HG02852 (cell line): Measurements from ENCODE around the gene RAB11FIP3.

Source experiments
- ATAC-seq: cut with Tn5 transposase; IDR thresholded peaks from one replicate; pipeline ENCODE4 v1.9.1; 2021; ENCODE audit warnings: mild to moderate bottlenecking, moderate library complexity; ENCODE audit not compliant: unreplicated experiment

The RAB11FIP3 gene

DNA sequence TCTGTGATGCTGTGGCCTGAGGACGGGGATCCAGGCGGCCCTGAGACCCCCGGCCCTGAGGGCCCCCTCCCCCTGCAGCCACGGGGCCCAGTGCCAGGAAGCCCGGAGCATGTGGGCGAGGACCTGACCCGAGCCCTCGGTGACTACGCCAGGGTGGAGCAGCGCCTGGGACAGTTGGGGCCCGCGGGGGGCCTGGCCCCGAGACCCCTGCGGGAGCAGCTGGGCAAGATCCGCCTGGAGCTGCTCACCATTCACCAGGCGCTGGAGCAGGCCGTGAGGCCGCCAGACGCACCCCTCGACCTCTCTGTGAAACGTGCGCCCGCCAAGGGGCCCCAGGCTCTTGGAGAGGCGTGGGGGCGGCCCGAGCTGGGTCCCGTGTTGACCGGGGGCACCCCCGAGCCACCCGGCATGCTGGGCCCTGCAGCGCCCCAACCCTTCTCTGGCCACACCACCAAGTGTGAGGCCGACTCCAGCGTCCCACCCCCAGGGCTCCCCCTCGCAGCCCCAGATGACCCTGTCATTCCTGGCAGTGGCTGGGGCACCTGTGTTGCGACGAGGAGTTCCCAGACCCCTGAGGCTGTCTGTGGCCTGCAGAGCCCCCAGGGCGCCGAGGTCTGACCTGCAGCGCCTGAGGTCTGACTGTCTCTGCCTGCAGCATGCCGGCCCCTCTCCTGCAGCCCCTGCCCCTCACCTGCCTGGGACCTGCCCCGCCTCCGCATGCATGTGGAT is 139.4 kb downstream of the RAB11FIP3 start:
- ATAC-seq, result no peak

DNA sequence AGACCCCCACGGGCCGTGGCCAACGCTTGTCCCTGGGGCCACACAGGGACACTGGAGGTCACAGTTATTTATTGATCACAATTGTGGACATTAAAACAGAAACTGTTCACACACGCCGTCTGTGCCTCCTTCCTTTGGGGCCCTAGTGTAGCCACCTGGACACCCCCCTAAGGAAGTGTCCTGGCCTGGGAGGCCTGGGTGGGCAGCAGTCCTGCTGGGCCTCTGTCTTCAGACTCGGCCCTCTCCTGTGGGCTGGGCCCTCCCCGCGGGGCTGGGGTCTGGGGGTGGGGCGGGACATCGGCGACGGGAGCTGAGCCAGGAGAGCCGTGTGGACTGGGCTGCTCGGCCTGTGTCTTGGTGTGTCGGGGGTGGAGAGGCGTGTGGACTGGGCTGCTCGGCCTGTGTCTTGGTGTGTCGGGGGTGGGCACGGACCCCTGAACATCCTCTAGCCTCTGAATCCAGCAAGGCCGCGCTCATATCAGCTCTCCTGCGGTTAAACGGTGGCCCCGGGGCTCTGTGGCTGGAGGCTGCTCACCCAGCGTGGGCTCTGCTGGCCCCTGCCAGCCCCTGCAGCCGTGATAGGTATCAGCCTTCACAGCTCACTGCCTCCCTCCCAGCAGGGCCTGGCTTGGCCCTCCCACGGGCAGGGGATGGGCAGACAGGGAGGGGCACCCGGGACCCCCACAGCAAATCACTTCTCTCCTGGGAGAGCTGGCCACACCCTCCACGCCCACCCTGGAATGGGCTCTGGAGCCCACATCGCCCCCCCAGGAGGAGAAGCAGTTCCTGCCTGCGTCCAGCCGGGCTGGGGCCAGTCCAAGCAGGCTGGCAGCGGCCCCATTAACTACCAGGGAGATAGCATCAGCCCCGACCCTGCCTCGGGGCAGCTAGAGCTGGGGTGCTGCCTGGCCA is 140.2 kb downstream of the RAB11FIP3 start:
- no peak for ATAC-seq

- no peak for ATAC-seq
Measured at GRCh38 chr16:566475-567372, 141.3 kb downstream of the RAB11FIP3 start, which contains the start of gene NHLRC4. Gene NHLRC4 (plus strand): TSS chr16:567005. CDS start chr16:568048, 1,043 bp downstream.

DNA sequence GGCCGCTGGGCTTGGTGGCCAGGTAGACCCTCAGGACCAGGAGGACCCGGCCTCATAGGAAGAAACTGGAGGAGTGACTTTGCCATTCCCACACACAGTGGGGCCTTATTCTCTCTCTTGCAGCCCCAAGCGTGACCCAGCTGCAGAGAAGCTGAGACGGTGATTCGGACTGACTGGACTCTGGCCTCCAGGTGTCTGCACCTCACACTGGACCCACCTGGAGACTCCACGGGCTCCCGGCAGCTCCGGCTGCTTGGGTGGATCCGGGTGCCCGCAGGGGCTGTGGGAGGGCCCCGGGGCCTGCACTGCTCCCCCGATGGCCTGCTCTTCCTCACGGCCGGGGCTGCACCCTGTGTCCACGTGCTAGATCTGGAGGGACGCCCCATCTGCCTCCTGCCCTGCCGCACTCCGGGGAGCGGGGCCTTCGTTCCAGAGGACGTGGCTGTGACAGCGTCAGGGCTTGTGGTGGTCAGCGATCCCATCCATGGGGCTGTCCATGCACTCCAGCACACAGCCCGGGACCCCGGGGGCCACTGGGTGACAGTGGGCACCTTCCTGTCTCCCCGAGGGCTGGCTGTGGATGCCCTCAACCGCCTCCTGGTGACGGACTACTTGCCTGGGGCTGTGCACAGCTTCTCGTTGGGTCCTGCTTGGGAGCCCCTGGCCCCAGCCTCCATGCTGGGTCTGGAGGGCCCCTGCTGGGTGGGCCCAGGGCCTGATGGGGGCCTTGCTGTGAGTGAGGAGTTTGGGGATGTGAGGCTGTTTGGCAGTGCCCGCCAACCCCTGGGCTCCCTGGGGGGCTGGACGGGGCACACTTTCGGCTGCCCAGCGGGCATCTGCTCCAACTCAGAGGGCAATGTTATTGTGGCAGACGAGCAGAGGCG is 142.2 kb downstream of the RAB11FIP3 start:
- no peak for ATAC-seq

- ATAC-seq, result no peak
Measured at GRCh38 chr16:568401-569258, 143.2 kb downstream of the RAB11FIP3 start.

DNA sequence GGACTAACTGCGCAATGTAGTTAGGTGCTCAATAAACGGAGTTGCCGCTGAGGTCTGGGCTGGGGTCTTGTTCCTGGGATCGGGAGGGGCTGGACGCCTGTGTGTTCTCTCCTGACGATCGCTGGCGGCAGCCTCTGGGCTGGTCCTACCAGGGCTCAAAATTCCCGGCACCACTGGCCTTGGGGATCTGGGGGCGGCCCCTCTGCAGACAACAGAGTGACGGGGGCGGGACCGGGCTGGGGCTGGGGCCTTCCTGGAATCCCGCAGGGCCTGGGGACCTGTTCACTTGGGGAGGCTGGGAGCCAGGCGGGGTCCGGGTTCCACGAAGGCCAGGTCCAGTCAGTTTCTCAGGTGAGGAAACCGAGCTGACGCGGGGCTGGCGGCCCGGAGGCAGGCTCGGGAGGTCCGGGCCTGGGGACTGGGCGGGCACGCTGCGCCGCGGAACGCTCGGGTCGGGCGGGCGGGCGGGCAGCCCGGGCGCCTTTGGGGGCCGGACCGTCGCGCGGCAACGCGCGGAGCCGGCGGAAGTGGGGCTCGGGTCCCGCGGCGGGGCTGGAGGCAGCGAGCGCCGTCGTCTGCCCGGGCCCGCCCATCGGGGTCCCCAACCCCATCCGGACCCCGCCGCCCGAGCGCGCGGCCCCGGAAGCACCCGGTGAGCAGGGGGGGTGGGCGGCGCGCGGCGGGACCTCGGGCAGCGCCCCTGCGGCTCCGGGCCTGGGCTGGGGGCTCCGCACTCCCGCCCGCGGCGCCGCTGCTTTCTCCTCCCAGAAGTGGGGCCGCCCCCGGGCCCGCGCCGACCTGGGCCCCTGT is 144.2 kb downstream of the RAB11FIP3 start, which contains the start of gene PIGQ:
Gene PIGQ (plus strand): TSS at position 524 of the 810 bp plus-strand sequence. CDS start 4,107 bp downstream, outside the sequence.
- no peak for ATAC-seq
